KG1 (cell line): Measurements from ENCODE around the gene MOSMO.

Experiments
- DNase-seq: peaks from one replicate; lab custom pipeline; 2025; lab: John Stamatoyannopoulos, UW

MOSMO gene

DNA sequence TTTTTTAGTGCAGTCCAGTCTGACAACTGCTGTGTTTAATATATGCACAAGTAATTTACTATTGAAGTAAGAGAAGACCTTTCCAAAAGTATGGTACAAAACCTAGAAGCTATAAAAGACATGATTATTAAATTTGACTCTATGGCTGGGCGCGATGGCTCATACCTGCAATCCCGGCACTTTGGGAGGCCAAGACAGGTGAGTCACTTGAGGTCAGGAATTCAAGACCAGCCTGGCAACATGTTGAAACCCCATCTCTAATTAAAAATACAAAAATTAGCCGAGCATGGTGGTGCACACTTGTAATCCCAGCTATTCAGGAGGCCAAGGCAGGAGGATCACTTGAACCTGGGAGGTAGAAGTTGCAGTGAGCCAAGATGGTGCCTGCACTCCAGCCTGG, 43.1 kb downstream of the MOSMO start:
- no peak for DNase-seq

DNA sequence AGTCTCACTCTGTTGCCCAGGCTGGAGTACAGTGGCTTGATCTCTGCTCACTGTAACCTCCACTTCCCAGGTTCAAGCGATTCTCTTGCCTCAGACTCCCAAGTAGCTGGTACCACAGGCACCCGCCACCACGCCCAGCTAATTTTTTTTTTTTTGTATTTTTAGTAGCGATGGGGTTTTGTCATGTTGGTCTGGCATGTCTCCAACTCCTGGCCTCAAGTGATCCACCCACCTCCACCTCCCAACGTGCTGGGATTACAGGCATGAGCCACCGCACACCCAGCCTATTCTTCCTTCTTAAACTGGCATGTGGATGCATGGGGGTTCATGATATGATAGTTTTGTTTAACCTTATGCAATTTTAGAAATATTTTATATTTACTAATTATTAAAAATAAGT, 45.1 kb downstream of the MOSMO start:
- no peak for DNase-seq

DNA sequence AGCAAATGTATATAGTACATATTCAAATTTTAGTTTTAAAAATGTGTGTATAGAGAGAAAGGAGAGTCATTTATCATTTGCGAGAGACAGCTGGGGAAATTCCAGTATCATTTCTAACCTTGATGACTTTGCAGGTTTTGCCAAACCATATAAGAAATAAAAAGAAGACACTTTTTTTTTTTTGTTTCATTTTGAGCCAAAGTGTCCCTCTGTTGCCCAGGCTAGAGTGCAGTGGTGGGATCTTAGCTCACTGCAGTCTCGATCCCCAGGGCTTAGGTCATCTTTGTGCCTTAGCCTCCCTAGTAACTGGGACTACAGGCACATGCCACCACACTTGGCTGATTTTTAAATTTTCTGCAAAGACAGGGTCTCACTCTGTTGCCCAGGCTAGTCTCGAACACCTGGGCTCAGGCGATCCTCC, 46.0 kb downstream of the MOSMO start:
- no peak for DNase-seq

DNA sequence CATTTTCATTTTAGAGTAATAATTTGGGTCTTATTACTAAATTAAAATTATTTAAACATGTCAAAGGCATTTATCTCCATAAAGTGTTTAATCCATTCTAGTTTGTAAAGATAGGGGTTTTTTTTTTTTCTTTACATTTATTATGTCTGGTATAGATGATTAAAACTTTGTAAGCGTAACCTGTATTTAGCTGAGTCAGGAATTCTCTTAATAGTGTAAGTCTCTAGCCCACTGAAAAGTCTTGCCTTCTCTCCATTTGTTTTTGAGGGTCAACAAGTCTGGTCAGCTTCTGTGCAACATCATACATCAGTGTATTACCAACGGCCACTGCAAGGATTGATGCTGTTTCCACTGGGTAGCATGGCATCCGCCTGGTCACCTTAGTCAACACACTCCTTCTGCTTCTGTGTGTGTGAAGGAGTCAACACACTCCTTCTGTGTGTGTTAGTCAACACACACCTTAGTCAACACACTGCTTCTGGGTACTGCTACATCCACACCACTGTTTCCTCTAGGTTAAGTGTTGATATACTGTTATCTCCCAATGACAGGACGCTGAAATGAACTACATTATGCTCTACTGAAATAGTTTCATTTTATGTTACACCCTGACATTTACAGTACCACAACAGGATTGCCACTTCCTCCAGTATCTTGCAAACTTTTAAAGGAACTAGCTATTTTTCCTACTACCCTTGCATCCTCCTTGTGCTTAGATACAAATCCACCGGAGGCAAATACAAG, 47.1 kb downstream of the MOSMO start:
- DNase-seq = no peak

DNA sequence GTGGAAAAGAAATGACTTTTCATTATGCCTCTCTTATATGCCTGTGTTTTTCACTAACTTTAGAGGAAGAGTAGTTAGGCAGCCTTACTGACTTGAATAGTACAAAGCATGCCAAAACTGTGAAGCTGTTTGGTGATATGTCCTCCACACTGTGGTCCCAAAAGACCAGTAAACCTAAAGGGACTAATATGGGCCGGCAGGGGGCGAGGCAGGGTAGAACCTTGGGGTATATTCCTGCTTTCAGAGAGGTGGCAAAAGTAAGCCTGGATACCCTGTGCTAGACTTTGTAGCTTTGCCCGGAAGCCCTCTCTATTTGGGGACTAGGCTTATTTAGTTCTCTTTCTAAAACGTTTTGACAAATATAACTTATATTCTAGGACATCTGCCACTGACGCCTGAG, 48.0 kb downstream of the MOSMO start:
- no peak for DNase-seq

DNA sequence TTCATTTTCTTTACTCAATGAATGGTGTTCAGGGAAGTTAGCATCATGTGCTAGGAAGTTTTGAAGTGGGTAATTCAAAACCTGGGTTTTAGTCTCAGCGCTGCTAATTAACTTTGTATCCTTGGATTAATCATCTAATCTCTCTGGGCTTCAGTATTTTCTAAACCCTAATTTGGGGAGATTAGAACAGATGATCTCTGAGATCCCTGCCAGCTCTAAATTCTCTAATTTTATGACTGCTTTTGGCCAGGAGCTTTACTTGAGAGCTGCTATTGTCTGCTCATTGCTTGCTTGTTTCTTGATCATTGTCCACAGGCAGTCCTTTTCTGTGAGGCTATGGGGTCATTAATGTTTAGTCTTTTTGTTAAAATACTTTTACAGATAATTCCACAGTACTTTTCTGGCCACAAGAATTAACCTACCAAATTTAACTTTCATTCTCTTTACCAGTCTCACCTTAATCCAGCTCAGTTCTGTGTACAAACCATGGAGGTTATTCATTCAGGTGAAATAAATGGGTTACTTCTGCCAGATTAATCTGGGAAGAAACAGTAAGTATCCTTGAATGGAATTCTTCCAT, 56.1 kb downstream of the MOSMO start:
- no peak for DNase-seq

DNA sequence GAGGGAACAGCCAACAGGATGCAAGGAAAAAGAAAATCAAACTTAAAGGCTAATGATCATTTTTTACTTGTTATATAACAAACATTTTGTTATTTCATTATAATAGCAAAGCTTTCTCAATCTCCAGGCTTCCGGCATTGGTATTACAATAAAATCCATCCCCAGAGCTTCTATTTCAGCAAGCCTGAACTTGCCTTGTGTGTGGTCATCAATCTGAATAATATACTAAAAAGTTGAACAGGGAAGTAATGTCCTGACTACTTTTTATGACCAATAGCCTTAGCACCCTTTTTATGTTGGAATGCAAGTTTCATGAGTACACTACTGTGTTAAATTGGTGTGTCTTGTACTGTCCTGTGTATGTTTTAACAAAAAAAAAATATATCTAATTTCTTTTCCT, 57.3 kb downstream of the MOSMO start:
- no peak for DNase-seq

DNA sequence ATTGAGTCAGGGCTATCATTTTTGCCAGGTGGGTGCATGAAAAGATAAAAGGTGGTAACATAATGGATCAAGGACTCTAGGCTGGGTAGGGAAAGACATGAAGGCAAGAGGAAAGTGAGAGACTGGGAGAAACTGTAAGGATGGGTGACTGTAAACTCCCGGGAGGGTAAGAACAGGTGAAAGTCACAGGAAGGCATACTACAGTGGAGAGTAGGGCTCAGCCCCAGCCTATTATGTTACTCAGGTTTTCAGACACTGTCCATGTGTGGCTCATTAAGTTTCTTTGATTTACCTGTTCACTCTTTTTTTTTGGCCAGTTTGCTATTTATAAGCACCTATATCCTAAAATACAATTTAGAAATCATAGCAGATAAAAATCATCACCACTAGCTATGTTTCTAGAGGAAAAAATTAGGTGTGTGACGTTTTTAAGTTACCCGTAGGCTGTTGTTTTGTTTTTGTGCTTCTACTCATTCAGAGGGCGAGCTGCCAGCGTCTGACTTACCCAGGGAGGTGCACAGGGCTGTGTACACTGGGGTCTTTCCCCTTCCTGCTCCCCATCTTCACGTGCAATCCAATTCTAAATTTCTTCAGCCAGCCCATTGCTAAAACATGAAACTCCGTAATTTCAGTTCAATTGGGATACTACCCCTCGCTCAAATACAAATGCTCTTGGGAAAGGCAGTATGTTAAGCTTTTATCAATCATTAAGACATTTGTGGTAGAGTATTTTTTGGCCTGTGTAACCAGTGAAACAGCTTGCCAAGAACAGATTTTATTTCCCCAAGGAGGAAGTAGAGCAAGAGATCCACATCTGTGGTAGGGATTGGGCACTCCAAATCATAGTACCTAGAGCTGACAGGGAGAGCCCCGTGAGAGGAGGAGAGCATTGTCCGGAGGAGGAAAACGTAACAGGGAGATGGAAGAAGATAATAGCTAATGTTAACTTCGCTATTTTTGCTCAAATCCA, 62.7 kb downstream of the MOSMO start:
- DNase-seq = no peak

DNA sequence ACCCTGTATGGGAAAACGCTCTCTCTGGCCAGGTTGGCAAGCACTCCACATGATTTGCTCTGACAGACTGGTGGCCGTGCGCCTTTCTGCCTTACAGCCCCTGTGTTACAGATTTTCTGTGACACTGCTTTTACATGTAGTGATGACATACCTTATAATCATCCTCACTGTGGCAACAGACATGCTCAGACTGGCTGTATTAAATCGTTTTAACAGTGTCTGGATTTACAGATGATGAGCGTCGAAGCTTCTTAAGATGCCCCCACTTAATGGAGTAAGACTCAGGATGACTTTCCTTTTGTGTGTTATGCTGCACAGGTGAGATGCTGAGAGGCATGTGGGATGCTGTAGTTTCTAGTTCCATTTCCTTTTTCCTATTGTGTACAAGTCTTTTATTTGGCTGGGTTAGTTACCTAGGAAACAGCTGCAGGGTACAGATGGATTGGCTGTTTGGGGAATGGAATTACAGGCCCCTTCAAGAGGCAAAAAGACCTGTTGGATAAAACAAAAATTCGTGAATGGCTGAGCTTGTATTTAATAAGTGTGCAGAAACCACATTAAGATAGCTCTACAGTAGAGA, 63.5 kb downstream of the MOSMO start:
- no peak for DNase-seq

DNA sequence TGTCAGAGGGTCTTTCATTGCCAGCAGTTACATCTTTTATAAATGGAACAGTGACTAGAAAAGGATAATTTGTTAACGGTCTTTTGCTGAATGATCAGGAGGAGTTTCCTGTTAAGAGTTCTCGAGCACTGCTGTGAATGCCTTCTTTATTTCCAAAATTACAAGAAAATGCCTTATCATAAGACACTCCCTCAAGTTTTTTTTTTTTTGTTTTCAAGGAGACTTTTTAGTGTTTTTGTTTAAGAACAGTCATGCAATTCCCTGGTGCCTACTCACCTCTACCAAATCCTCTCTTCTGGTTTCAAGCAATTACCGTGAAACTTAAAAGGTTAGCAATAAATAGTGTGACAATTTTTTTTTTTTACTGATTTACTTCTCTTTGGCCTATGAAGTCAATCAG, 65.4 kb downstream of the MOSMO start:
- no peak for DNase-seq

DNA sequence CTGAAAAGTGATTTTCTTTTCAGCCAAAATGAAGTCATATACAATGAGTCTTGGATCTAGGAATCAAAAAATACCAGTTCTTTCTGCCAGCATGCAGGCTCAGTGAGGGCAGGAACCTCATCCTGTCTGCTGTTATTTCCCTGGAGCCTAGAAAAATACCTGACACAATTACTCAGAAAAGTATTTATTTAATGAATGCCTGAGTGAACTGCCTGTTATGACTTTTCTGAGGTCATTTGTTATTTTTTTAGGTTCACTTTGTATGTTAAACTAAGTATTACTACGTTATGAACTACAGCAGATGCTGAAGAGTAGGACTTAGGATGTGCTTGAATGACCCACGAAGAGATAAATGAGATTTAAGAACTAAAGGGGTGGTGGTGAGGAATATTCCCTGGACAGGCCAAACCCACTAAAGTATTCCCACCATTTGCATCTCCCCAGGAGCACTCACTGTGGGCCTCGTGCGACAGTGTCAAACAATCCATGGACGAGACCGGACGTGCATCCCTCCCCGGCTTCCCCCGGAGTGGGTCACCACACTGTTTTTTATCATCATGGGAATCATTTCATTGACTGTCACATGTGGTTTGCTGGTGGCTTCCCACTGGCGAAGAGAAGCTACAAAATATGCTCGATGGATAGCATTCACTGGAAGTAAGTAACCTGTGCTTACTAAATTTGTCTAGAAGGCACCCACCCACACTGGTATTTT, 67.3 kb downstream of the MOSMO start:
- no peak for DNase-seq

DNA sequence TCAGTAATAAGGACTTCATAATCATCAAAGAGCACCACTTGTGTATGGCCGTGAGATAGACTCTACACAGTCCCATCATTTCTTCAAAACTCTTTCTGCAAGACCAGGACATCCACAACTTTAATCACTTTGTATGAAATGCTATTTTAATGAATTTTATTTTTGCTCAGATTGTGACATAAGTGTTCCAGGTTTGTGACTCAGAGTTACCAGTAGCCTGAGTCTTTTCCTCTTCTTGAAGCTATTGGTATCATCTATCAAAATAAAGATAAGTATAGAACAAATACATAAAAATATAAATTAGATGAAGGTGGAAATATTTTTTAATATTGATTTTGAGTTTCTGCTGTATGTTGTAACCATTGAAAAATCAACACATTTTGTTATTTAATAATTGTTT, 67.9 kb downstream of the MOSMO start:
- no peak for DNase-seq

DNA sequence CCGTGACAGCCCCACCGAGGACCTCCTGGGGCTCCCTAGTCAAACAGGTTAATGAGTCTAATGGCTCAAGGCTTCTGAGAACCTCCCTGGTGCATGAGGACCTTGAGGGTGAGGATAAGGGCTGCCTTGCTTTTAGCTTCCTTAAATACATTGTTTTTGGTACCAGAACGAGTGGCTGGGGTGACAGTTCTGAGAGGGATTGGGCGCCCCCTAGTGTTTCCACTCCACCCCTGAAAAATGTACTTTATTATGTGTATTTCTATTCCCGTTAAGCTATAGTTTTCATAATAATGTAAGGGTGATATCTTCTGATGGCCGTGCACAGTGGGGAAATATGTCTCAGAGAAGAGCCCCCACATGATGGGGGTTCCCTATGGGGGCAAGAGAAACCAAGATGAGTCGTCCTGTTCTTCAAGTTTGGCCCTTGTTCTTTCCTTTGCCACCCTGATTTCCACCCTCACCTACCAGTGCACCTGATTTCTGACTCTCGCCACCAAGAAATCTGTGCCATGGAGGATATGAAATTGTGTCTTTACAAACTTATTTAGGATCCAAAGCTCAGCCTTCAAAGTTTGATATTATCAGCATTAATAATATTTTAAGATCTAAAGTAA, 69.9 kb downstream of the MOSMO start:
- DNase-seq = peak; percentile 52

DNA sequence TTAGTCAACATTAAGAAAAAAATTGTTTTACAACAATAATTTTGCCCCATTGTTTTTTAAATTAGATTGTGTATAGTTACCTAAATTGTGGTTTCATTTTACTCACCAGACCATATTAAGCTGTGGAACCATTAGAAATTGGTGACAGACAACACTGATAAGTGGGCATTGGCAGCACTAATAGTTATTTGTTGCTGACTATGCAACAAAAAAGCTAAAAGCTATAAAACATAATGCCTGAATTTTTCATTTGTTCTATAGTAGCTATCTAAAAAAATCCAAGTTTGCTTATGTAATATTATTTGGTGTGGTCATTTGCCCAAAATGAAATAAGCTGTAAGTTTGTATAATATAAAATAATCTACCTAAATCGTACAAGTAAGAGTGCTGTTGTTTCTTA, 70.7 kb downstream of the MOSMO start:
- no peak for DNase-seq

DNA sequence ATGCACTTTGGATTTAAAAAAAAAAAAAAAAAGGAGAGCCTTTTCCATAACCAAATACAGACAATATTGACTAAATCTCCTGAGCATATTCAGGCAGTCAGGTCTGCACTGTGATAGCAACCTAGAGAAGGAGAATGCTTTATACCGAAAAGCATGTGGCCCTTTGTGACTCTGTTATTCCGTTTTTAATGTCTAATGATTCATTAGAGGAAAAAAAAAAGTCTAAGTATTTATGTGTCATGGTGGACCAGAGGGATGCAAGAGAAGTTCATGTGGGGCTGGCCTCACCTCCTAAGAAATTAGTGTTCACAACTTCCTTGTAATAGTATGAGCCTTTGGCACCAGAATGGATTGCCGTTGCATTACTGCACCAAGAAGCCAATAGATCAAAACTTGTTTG, 73.1 kb downstream of the MOSMO start:
- no peak for DNase-seq

DNA sequence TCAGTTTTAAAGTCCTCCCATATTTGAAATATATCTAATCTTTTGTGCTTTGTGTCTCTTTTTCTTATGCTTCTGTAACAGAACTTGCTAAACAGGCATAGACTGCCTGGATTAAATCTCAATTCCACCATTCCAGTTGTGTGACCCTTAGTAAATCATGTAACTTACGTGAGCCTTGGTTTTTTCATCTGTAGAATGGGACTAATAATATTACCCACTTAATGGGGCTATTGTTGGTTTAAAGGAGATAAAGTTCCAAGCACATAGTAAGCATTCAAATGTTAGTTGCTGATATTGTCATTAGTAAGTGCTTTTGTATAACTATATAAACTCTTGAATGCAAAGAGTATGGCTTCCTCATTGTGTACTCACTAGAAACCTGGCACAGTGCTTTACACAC, 78.5 kb downstream of the MOSMO start:
- DNase-seq = no peak

DNA sequence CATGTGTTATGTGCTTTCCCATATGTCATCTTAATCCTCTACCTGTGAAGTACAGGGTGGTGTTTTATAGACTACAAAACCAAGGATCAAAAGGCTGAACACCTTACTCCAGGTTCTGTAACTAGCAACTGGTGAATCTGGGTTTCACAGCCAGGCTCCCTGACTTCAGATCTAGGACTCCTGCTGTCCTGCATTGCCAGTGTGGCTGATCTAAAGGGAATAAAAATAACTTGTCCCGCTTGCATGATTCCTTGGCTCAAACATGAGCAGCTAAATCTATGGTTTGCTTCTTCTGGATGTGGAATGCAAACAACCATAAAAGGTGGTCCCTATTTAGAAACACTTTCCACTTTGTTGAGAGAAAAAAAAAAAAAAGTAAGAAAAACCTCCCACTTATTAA, 80.7 kb downstream of the MOSMO start:
- DNase-seq = no peak

DNA sequence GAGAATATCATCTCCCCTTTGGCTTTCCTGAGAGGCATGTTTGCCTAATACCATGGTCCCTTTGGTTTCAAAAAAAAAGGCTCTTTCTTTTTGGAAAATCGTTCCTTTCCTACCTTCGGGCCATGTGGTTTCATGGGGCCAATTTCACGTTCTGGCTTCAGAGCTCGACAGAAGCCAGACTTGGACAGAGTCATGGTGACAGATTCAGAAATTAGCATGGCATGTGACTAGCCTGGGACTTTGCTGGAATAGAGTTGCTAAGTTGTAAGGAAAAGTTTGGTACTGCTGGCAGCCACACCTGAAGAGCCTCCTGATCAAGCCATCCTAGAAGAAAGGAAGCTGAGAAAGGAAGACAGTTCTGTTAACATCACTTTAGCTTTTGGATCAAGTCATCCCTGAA, 82.0 kb downstream of the MOSMO start:
- DNase-seq = no peak

DNA sequence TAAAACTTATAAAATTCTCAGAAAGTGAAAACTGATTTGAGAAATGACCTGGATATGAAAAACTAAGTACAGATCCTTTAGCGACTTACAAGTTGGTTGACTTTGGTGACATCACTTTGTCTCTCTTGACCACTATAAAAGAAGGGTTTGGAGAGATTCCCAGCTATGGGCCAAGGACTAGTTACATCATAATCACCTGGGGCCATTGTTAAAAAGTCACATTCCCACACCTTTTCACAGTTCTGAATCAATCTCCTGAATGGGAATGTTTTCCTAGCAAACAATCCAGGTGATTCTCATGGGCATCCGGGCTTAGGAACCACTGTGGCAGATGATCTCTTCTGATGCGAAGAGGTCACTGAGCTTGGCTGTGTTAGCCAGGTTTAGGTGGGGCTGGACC, 83.8 kb downstream of the MOSMO start:
- DNase-seq = no peak

DNA sequence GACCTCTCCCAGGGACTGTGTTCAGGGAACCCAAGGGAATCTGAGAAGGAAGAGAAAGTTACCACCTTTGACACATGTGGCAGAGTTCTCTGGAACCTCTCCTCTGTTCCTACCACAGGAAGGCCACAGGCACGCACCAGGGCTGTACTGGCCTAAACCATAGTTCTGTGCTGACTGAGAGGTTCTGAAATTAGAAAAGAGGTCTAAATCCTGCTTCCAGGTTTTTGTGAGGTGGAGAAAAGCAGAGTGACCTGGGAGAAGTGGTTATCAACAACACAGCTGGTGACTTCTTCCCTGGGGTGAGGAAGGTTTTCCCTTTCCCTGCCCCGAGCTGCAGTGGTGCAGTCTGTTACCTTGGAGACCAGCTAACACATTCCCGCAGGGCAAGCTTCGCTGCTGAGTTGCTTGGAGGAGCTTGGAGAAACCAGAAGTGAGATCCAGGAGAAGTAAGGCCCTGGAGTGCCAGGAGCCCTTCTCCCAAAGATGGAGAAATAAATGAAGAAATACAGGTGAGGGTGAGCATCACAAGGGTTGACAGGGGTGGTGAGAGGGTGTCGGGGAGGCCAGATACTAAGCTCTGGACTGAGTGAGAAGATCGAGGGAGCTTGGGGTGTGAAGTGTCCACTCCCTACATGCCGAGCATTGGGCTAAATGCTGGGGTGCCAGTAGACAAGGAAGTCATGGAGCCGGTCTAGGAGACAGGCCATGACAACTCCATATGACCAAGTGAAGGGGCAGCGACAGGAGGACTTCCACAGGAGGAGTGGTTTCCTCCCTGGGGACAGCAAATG, 84.4 kb downstream of the MOSMO start, which contains the start of gene VWA3A:
VWA3A (plus strand) TSS at position 399 of the 791 bp plus-strand sequence; CDS start at position 496, 97 bp downstream.
- DNase-seq = no peak

DNA sequence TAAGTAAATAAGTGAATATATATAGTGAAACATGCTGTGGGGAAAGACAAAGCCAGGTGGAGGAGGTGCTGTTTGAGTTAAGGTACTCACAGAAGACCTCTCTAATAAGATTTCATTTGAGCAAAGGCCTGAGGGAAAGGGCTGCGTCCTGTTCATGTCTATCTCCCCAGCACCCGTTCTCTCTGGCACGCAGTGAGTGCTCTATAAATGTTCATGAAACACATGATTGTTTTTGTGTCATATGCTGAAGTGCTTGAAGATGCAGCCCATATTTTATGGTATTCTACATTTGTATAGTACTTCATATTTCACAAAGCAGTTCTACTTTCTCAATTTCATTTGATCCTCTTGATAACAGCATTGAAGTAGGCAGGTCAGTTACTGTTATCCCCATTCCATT, 85.4 kb downstream of the MOSMO start:
- DNase-seq = no peak
